ENCODE results near the gene SASH1.

The SASH1 gene

DNA sequence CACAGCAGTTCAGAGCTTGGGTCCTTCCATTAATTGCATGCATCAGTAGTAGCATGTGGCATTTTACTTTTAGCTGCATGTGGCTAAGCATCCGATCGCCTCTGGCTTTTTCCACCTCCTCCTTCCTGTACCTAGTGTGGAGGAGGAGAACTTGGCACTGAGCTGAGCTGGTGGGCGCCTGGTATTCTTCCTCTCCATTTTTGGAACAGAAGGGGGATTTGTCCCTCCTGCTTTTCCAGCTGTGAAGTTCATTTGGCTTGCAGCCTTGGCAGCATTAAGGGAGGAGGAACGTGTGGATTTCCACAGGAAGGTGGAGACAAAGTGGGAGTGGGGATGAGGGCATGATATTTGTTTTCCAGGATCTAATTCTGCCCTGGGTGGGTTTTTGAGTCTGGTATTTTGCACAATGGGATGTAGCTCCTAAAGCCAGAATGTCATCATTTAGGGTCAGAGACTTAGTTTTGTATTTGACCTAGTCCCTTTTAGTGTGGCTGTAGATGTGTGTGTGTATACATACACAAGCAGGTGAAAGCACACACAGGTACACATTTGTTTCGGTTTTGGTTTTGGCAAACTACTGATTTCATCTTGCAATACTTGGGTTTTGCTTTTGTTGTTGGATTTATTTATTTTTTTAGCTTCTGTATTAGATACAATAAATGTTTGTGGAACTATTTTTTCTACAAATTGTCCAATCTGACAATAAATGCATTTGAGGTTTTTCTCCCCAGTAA, 90.0 kb downstream of the SASH1 start:
- DNase-seq (ENCODE audit: low read depth in 2 of 2) = no peak

- DNase-seq (ENCODE audit: low read depth in 2 of 2) = no peak
These were observed 92.7 kb downstream of the SASH1 start for GRCh38 chr6:148435386-148435785.

DNA sequence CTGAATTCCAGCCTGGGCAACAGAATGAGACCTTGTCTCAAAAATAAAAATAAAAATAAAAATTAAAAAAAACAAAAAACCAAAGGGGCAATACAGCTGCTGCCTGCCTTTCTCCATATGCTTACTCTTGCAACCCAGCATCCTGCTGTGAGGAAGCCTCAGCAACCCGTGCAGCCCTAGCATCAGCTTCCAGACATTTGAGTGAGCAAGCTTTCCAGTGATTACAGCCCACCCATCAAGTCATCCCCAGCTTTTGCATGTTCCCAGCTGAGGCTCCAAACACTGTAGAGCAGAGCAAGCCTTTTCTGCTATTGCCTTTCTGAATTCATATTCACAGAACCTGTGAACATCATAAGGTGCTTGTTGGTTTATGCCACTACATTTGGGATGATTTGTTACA, 93.8 kb downstream of the SASH1 start:
- no peak for DNase-seq (ENCODE audit: low read depth in 2 of 2)

- DNase-seq (ENCODE audit: low read depth in 2 of 2) = no peak
These were observed 96.0 kb downstream of the SASH1 start for GRCh38 chr6:148438632-148439031.

- DNase-seq (ENCODE audit: low read depth in 2 of 2) = no peak
These were observed 97.4 kb downstream of the SASH1 start for GRCh38 chr6:148440016-148440415.

DNA sequence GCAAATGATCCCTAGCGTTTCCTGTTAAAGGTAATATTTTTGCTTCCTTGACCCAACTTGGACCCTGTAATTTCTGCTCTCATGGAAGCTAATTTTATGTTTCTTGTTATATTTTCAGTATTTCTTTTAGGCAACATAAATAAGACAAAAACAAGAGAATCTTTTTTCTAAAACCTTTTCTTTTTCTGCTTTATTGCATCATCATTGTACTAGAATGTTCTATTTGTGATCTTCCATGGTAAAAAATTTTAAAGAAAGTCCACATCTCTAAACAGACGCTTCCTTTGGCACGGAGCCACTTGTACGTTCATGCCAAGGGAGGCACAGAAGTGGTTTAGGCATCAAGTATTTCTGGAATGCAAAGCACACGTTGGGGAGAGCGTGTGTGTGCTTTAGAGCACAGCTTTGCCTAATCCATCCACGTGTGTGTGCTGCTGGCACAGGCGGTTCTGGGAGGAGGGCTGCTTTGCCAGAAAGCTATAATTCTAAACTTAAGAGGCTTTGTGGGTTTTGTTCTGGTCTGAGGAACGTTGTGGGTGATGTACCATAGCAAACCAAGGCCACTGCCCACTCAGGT, 98.3 kb downstream of the SASH1 start:
- no peak for DNase-seq (ENCODE audit: low read depth in 2 of 2)

- no peak for DNase-seq (ENCODE audit: low read depth in 2 of 2)
These were observed 98.8 kb downstream of the SASH1 start for GRCh38 chr6:148441454-148441911.

DNA sequence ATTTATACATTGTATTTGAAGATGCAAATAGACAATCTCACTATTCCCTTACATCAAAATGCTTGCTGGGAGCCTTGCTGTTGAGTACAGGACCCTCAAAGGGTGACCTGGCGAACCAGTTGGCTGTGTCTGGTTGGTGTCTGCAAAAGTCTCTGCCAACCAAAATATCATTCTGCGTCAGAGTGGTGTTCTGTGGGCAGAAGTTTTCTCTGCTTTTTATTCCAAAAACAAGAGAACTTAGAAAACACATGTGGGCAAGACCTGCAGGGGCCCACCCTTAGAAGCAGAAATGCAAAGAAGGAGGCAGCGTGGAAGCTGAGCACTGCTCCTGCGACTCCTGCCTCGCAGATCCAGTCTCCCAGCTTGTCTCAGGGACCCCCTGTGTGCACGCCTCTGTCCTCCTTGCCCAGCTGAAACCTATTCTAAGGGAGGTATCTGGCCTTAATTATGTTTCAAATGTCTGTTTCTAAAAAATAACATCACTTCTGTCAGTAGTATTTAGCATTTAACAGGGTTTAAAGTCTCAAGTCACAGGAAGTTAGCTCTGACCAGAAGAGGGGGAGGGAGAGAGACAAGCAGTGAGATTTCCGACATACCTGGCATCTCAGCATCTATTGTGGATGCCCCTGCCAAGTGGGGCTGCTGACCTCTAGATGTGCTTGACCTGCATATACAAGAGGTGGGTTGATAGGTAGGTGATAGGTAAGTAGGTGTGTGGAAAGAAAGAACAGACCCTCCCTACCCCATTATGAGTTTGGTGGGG, 101.3 kb downstream of the SASH1 start:
- no peak for DNase-seq (ENCODE audit: low read depth in 2 of 2)

- no peak for DNase-seq (ENCODE audit: low read depth in 2 of 2)
These were observed 102.5 kb downstream of the SASH1 start for GRCh38 chr6:148445116-148445515.

- DNase-seq (ENCODE audit: low read depth in 2 of 2) = no peak
These were observed 103.0 kb downstream of the SASH1 start for GRCh38 chr6:148445620-148446019.

GRCh38 chr6:148446681-148447080, 104.0 kb downstream of the SASH1 start:
- DNase-seq (ENCODE audit: low read depth in 2 of 2) = no peak

DNA sequence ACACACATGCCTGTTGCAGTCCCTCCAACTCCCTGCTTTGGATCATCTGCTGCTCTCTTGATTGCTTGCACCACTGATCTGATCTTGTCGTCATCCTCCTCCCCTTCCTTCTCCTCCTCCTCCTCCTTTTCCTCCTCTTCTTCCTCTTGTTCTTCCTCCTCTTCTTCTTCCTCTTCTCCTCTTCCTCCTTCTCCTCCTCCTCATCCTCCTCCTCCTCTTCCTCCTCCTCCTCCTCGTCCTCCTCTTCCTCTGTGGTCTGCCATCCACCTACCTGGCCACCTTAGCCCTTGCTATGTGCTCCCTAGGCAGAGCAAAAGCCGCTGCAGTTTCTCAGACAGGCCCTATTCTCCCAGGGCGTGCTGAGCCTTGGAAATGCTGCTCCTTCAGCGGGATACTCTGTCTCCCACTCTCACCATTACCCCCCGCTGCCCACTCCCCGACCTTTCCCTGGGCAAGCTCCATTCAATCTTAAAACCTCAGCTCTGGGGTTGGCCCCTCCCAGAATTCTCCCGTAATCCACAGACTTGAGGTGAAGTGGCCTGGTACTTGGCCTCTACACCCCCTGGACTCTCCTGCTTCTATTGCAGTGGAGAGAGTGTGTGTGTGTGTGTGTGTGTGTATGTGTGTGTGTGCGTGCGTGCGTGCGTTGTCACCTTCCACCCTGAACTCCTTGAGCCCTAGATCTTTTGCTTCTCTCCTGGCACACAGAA, 105.0 kb downstream of the SASH1 start:
- no peak for DNase-seq (ENCODE audit: low read depth in 2 of 2)

- no peak for DNase-seq (ENCODE audit: low read depth in 2 of 2)
These were observed 105.9 kb downstream of the SASH1 start for GRCh38 chr6:148448369-148449012.

DNA sequence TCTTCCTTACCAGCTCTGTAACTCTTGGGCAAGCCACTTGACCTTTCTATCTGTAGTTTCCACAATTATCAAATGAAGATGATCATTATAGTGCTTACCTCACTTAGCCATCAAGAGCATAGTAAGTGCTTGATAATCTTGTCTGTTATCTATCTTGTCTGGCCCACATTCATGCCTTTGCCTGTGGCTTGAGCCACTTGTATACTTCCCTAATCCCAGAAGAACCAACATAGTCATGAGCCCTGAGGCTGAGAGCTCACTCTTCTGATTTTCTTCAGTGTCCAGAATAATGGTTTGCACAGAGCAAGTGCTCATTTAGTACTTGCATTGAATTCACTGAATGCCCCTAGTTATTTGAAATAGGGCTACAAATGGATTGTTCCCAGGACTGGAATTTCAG, 108.2 kb downstream of the SASH1 start:
- DNase-seq (ENCODE audit: low read depth in 2 of 2) = no peak

DNA sequence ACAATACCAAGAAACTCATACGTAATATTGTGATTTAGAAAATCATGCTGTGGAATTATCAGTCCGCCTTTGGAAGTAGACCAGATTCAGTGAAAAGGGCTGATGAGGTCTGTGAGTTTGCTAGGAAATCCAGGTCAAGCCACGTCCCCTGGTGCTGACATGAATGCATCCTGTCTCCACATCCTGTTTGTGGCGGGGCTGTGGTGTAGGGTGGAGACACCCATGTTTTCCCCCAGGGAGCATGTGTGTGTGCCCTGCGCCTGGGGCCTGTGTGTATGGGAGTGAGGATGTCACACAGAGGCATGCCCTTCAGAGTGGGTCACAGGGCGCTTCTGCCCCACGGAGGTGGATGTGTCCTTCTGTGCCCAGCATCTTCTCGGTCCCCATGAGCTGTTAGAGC, 109.1 kb downstream of the SASH1 start:
- DNase-seq (ENCODE audit: low read depth in 2 of 2) = no peak

DNA sequence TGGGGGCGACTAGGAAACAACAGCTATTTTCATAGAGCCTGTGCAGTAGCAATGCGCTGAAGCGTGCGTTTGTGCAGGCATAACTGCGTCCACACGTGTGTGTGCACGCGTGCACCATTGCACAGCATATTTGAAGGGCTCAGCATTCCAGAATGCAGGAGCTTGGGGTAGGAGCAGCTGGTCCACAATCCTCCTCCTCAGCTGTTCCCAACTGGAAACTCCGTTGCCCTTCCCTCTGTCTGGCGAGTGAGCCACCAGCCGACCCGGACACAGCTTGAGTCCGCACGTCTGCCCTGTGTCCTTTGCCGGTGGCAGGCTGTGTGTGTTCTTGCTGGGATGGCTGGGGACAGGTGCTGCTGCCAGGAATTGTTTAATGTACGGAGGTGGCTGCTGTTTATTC, 110.2 kb downstream of the SASH1 start:
- no peak for DNase-seq (ENCODE audit: low read depth in 2 of 2)

DNA sequence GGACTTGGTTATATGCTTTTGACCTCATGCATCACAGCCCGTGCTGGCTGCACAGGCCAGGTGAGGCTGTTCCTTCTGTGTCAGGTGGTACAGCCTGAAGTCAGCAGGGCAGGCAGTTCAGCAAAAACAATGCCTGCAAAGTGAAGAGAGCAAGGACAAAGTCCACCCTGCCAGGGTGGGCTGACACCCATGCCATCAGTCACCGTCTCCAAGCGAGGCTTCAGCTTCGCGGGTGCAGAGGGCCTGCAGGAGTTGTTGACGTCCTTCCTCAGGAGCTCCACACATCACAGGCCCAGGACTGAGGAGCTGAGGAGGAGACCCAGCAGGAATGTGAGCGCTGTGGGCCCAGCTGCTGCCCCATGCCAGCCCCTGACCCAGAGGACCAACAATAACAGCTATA, 111.3 kb downstream of the SASH1 start:
- DNase-seq (ENCODE audit: low read depth in 2 of 2) = no peak

DNA sequence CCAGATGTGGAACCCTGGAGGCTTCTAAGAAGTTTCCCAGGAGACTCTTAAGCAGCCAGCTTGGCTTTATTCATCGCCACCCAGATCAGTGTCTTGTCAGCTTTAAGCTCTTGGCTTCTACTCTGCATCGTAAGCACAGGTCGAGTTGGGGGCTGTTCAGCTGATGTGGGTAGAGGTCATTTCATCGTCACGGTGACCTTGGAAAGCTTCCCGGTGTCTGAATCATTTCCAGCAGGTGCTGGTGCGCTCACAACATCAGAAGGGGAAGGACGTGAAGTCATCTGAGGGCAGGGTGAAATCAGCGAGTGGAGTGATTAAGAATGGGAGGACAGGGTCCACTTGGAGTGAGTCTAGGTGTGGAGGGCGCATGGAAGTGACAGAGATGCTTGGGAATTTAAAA, 112.6 kb downstream of the SASH1 start:
- no peak for DNase-seq (ENCODE audit: low read depth in 2 of 2)

DNA sequence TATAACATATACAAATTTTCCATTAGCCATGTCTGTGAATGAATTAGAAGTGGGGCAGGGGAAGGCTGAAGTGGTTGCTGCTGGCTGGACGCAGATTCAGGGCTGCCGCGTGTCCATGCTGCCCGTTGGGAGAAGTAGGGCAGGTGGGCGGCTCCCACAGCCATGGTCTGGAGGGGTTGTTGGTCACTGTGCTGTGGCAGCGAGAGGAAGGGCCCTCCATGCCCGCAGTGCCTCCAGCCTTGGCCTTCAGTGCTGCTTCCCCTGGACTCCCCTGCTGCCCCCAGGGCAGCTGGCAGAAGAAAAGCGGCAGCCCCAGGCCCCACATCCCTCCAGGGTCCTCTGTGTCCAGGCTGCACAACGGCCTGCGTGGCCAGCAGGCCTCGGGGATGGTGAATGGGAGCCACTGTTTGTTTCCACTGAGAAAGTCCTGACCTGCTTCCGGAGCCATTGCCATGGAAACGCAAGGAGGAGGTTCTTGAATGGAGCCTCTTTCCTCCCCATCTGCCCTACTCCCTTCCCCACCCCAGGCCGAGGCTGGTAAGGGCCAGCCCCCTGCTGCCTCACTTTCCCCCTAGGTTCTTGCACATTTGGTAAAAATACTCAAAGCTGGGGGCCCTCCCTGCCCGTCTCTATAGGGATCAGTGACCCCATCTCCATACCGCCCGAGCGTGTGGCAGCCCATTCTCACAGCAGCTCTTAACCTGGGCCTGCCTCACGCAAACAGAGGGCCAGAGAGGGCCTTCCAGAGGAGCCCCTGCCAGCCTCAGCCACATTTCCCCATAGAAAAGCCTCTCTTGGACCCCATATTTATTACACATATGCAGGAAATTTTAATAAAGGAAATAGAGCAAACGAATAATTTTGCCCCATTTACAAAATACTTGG, 113.3 kb downstream of the SASH1 start:
- no peak for DNase-seq (ENCODE audit: low read depth in 2 of 2)

- no peak for DNase-seq (ENCODE audit: low read depth in 2 of 2)
These were observed 114.7 kb downstream of the SASH1 start for GRCh38 chr6:148457137-148457842.

Data from stimulated activated CD4-positive, alpha-beta T cell treated with anti-CD3 and anti-CD28 coated beads, Interleukin-15, amount 100 ng/mL, for 48 hours (primary cell).